Endothelial cell of umbilical vein (primary cell): Measurements from ENCODE around the gene BDH1. TPM values are rescaled to one million over a fixed set of nuclear protein-coding genes. Genes with fewer than 3 reads are reported as not detected.

Source experiments
- BruUV-seq: library from RNA; stranded (reverse); fragments of 400-500 nt; replicated peaks from 2 replicates; lab custom pipeline; 2021; lab: Mats Ljungman, UMichigan
- CTCF ChIA-PET: fragments of 300-600, 350-600 bp; sonication (Branson Sonifier 250); formaldehyde crosslinking; loops from one replicate; lab custom pipeline; 2021; ENCODE audit warnings: antibody characterized with exemption, inconsistent platforms; lab: Charles Lee
- POLR2A ChIA-PET: fragments of 300-600, 350-600 bp; sonication (Branson Sonifier 250); formaldehyde crosslinking; loops from one replicate; lab custom pipeline; 2021; ENCODE audit warnings: antibody characterized with exemption, inconsistent platforms; lab: Charles Lee
- DNase-seq: peaks from one replicate; pipeline ENCODE4 v3.0.0-alpha.2; 2011; ENCODE audit warnings: low read depth, low spot score
- FAIRE-seq: peaks from 2 replicates; lab custom pipeline; 2011; peaks lifted over from hg19 to GRCh38; lab: Jason Lieb, UNC
- H2AFZ ChIP-seq: 2 replicates; pipeline ENCODE4 v1.6.0; 2012; ENCODE audit warnings: low read depth, low read length, control low read depth, inconsistent platforms
- H3K27ac ChIP-seq: 2 replicates; pipeline ENCODE4 v1.5.1; 2011; ENCODE audit warnings: low read depth, mild to moderate bottlenecking, control low read depth, low read length, moderate library complexity; ENCODE audit not compliant: insufficient read depth
- H3K27me3 ChIP-seq, 2 experiments: 2 replicates each; pipeline versions ENCODE4 v1.6.0 to v1.6.1; 2011; ENCODE audit warnings: low read length in 2 of 2, mixed read lengths in 1 of 2; ENCODE audit not compliant: control insufficient read depth in 2 of 2, insufficient read depth in 2 of 2
- H3K36me3 ChIP-seq, 2 experiments: 2 replicates in 1 of 2; 3 replicates in 1 of 2; pipeline ENCODE4 v1.5.1; 2011; ENCODE audit warnings: low read length in 2 of 2, mild to moderate bottlenecking in 1 of 2, moderate library complexity in 1 of 2; ENCODE audit not compliant: control insufficient read depth in 2 of 2, insufficient read depth in 2 of 2; ENCODE audit errors: extremely low read depth in 1 of 2
- H3K4me1 ChIP-seq: 3 replicates; pipeline ENCODE4 v1.5.1; 2011; ENCODE audit warnings: mild to moderate bottlenecking, low read length; ENCODE audit not compliant: control insufficient read depth, insufficient read depth; ENCODE audit errors: extremely low read depth
- H3K4me2 ChIP-seq: 2 replicates; pipeline ENCODE4 v1.6.1; 2011; ENCODE audit warnings: low read length, control low read depth, mixed read lengths; ENCODE audit not compliant: insufficient read depth
- H3K4me3 ChIP-seq, 3 experiments: fragments of 200-600 bp in 1 of 3; sonication (generic), shearing (Covaris generic) in 1 of 3; replicated peaks in 1 of 3; 2 replicates each; pipeline ENCODE4 v1.5.1; 2011 to 2016; ENCODE audit warnings: control low read depth in 3 of 3, low read length in 3 of 3, mild to moderate bottlenecking in 2 of 3, inconsistent platforms in 1 of 3, low read depth in 1 of 3, moderate library complexity in 1 of 3; ENCODE audit not compliant: insufficient read depth in 1 of 3
- H3K79me2 ChIP-seq: 2 replicates; pipeline ENCODE4 v1.6.0; 2012; ENCODE audit warnings: low read length, inconsistent platforms; ENCODE audit not compliant: control insufficient read depth, insufficient read depth
- H3K9ac ChIP-seq: replicated peaks from 2 replicates; pipeline ENCODE3; 2011; ENCODE audit warnings: low read length, control low read depth; ENCODE audit not compliant: insufficient read depth; ENCODE audit errors: extremely low read depth
- H3K9me1 ChIP-seq: replicated peaks from 3 replicates; pipeline ENCODE4 v1.6.0; 2011; ENCODE audit warnings: mild to moderate bottlenecking, low read length; ENCODE audit not compliant: control insufficient read depth, insufficient read depth; ENCODE audit errors: extremely low read depth
- H3K9me3 ChIP-seq: replicated peaks from 2 replicates; pipeline ENCODE4 v1.5.1; 2012; ENCODE audit warnings: low read length, inconsistent platforms; ENCODE audit not compliant: control insufficient read depth, insufficient read depth
- H4K20me1 ChIP-seq: replicated peaks from 2 replicates; pipeline ENCODE3; 2011; ENCODE audit warnings: mild to moderate bottlenecking, low read length; ENCODE audit not compliant: control insufficient read depth, insufficient read depth; ENCODE audit errors: extremely low read depth
- EZH2 ChIP-seq: IDR thresholded peaks from 2 replicates; pipeline ENCODE4 v1.6.1; 2012; ENCODE audit warnings: borderline replicate concordance, low read depth, mild to moderate bottlenecking, moderate library complexity, low read length, inconsistent platforms; ENCODE audit not compliant: severe bottlenecking
- FOS ChIP-seq: IDR thresholded peaks from 2 replicates; pipeline ENCODE4 v1.6.1; 2011; ENCODE audit warnings: mild to moderate bottlenecking, low read length, moderate library complexity, borderline replicate concordance; ENCODE audit not compliant: insufficient read depth
- GATA2 ChIP-seq: IDR thresholded peaks from 2 replicates; pipeline ENCODE4 v1.7.0; 2011; ENCODE audit warnings: low read depth, mild to moderate bottlenecking, moderate library complexity, mixed read lengths, low read length; ENCODE audit not compliant: insufficient read length, insufficient read depth
- JUN ChIP-seq: IDR thresholded peaks from 2 replicates; pipeline ENCODE4 v1.6.1; 2011; ENCODE audit warnings: borderline replicate concordance, low read depth; ENCODE audit not compliant: insufficient read length, insufficient read depth
- MAX ChIP-seq: IDR thresholded peaks from 2 replicates; pipeline ENCODE4 v1.6.1; 2011; ENCODE audit not compliant: insufficient read depth, insufficient read length
- MYC ChIP-seq: IDR thresholded peaks from one replicate; pipeline ENCODE4 v1.6.1; 2011; ENCODE audit warnings: mild to moderate bottlenecking, low read depth, low read length
- POLR2A ChIP-seq: IDR thresholded peaks from 2 replicates; pipeline ENCODE4 v1.6.1; 2012; ENCODE audit warnings: low read depth, mild to moderate bottlenecking, control low read depth, low read length
- POLR2AphosphoS5 ChIP-seq: IDR thresholded peaks from 2 replicates; pipeline ENCODE4 v1.6.1; 2012; ENCODE audit warnings: low read depth, mild to moderate bottlenecking, control low read depth, low read length, moderate library complexity; ENCODE audit not compliant: insufficient read depth
- dilution Hi-C: fragments of 300-500 bp; cut with MboI; formaldehyde crosslinking; loops from one replicate; pipeline ENCODE4 v1.15.0; 2019; ENCODE audit warnings: low sequenced_read_pairs; ENCODE audit not compliant: extremely low pct_ligation_motif_present
- intact Hi-C: fragments of 100-400 bp; cut with micrococcal nuclease; formaldehyde crosslinking; loops from one replicate; pipeline ENCODE4 v1.10.0; 2022
- polyA plus RNA-seq, 4 experiments: library from polyadenylated mRNA; depleted of rRNA in 3 of 4; stranded (reverse) in 3 of 4; unstranded in 1 of 4; fragments of >200 nt; gene quantifications; 2 replicates each; pipeline versions ENCODE4 v1.2.1 to v1.2.3, GENCODE V29; 2011 to 2012; ENCODE audit warnings: missing spikeins in 1 of 4
- total RNA-seq: library from RNA; stranded (reverse); gene quantifications from 2 replicates; pipeline ENCODE4 v1.2.3, GENCODE V29; 2021
- TF ChIP-seq, protein P1 (sequence below), 2 donors: IDR thresholded peaks; 1 replicate in 1 of 2; 2 replicates in 1 of 2; pipeline ENCODE4 v1.5.1; 2011; ENCODE audit warnings: low read length in 2 of 2, mild to moderate bottlenecking in 2 of 2, moderate library complexity in 2 of 2, control low read depth in 1 of 2, inconsistent platforms in 1 of 2, low read depth in 1 of 2; ENCODE audit not compliant: insufficient read depth in 1 of 2; ENCODE audit errors: extremely low read depth in 1 of 2

The BDH1 gene
- total and polyA plus RNA-seq, 2 donors (not counting 3 experiments of a cell fraction or from before 2014, with no cell fraction given) = 6.9 to 12.2 TPM

DNA sequence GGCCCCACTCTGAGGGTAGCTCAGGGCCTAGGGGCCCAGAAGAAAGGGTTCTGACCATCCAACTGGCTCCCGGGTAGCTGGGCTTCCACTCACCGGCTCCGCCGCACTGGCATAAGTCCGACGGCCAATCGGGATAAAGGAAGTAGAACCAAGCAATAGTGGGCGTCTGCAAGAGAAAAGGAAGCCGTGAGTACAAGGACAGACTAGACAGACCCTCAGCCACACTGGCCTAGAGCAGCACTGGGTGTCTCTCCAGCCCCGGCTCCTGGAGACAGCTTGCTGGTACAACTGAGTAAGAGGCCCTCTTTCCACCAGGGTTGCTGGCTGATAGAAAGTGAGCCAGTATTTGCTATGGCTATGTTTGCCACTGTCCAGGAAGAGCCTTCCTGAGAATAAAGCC is 22.4 kb downstream of the BDH1 start:
- intact Hi-C loops = no loop called here
- Histone ChIP-seq H3K4me2 (no peak overlapping the region), H2AFZ (no peak overlapping the region), H3K9me1 (no peaks in the 10 kb centered on the region), H3K79me2 (no peaks in the 10 kb centered on the region), H3K4me1 (no peaks in the 10 kb centered on the region), H3K36me3 (no peaks in the 10 kb centered on the region), H3K27me3 (no peaks in the 10 kb centered on the region), H3K4me3 (no peak overlapping the region), H4K20me1 (no peaks in the 10 kb centered on the region), H3K9ac (no peak overlapping the region), H3K9me3 (no peaks in the 10 kb centered on the region), H3K27ac (no peak overlapping the region)
- POLR2A ChIA-PET = no interaction called here
- dilution Hi-C loops = no loop called here
- TF ChIP-seq FOS = no peak
- TF ChIP-seq EZH2 = no peak
- TF ChIP-seq POLR2AphosphoS5 = no peak
- TF ChIP-seq GATA2 = no peak
- TF ChIP-seq MAX = no peak
- no peak for TF ChIP-seq MYC
- TF ChIP-seq JUN = no peak
- no peak for TF ChIP-seq POLR2A
- TF ChIP-seq, protein P1, sequence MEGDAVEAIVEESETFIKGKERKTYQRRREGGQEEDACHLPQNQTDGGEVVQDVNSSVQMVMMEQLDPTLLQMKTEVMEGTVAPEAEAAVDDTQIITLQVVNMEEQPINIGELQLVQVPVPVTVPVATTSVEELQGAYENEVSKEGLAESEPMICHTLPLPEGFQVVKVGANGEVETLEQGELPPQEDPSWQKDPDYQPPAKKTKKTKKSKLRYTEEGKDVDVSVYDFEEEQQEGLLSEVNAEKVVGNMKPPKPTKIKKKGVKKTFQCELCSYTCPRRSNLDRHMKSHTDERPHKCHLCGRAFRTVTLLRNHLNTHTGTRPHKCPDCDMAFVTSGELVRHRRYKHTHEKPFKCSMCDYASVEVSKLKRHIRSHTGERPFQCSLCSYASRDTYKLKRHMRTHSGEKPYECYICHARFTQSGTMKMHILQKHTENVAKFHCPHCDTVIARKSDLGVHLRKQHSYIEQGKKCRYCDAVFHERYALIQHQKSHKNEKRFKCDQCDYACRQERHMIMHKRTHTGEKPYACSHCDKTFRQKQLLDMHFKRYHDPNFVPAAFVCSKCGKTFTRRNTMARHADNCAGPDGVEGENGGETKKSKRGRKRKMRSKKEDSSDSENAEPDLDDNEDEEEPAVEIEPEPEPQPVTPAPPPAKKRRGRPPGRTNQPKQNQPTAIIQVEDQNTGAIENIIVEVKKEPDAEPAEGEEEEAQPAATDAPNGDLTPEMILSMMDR (IDR thresholded peaks at IDR 0.05; ENCODE audit: extremely low read depth in 1 of 2, insufficient read depth in 1 of 2, low read depth in 1 of 2, low read length in 2 of 2) = no peak
- FAIRE-seq (no peak), DNase-seq (no peak)
- CTCF ChIA-PET = interaction anchor here (0.7 to 1.3 kb wide), 2 partner anchors 8 to 21 kb away, joined by 3 to 4 read pairs; no protein-coding TSS in a partner anchor
- no TSS peak for BruUV-seq
